DOHH2 (cell line): ENCODE results near the gene TBCK.

Experiments
- EZH2phosphoT487 ChIP-seq: fragments of 200-600 bp; sonication (generic); IDR thresholded peaks from 2 replicates; pipeline ENCODE4 v1.6.1; 2017; ENCODE audit warnings: borderline replicate concordance, mild to moderate bottlenecking, antibody characterized with exemption, low read length, moderate library complexity, mixed read lengths
- TF ChIP-seq, protein P1 (sequence below): fragments of 200-600 bp; sonication (generic); IDR thresholded peaks from one replicate; pipeline ENCODE4 v1.5.1; 2014; ENCODE audit warnings: antibody characterized with exemption, mild to moderate bottlenecking, low read depth, low read length; ENCODE audit not compliant: poor library complexity, severe bottlenecking

GRCh38 chr4:106291678-106292077, 24.3 kb downstream of the TBCK start:
- TF ChIP-seq, protein P1, sequence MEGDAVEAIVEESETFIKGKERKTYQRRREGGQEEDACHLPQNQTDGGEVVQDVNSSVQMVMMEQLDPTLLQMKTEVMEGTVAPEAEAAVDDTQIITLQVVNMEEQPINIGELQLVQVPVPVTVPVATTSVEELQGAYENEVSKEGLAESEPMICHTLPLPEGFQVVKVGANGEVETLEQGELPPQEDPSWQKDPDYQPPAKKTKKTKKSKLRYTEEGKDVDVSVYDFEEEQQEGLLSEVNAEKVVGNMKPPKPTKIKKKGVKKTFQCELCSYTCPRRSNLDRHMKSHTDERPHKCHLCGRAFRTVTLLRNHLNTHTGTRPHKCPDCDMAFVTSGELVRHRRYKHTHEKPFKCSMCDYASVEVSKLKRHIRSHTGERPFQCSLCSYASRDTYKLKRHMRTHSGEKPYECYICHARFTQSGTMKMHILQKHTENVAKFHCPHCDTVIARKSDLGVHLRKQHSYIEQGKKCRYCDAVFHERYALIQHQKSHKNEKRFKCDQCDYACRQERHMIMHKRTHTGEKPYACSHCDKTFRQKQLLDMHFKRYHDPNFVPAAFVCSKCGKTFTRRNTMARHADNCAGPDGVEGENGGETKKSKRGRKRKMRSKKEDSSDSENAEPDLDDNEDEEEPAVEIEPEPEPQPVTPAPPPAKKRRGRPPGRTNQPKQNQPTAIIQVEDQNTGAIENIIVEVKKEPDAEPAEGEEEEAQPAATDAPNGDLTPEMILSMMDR, result no peak
- TF ChIP-seq EZH2phosphoT487, result no peak
